Activated CD4-positive, alpha-beta T cell treated with anti-CD3 and anti-CD28 coated beads for 4 hours (primary cell): ENCODE measurements around the gene CIB4.

ENCODE experiments used
- DNase-seq, 2 donors: peaks; one replicate each; pipeline ENCODE4 v3.0.0-alpha.2; 2020

The CIB4 gene

DNA sequence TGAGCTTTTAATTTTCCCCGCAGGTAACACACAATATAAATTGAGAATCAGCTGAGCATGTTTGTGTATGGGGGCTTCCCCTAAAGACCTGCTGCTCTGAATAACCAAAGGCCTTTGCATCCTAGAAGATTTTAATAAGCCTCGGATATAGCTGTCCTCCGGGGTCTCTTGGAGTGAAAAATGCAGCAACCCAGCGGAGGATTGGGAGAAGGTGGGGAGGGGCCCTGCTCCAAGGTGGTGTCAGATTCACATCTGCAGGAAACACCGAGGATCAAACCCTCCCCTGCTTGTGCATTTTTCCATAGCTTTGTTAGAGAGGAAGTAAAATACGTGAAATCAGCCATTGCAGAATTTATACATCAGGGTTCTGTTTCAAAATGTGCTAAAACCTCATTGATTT is 100.2 kb downstream of the CIB4 start:
- no peak for DNase-seq

- no peak for DNase-seq
These were observed 100.9 kb downstream of the CIB4 start for GRCh38 chr2:26540306-26540705.

DNA sequence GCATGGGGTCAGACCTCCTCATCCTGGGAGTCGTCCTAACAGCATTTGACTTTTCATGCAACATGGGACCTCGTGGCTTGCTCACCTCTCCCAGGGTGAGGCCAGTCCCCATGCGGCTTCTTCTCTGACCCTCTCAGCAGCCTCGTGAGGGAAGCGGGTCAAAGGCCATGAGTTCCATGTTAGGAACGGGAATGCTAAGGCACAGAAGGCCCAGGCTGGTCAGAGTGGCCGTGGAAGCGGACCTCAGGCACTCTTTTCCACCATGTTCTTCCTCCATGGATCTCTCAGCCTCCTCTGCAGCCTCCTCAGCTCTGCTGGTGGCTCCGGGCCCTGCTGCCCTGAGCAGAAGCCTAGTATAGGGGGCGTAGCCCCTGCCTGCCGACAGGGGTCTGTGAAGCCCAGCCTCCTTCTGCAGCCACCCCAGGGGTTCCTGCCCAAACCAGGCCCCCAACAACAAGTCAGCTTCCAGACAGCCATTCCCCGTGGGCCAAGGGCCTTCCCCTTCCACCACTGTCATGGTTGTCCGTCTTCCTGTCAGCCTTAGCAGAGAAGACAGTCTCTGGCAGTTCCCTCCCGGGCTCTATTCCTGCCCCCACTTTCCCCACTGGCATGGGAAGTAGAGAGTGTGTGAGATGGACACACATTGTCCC is 103.2 kb downstream of the CIB4 start:
- DNase-seq = no peak

GRCh38 chr2:26537069-26537825 is 103.9 kb downstream of the CIB4 start:
- no peak for DNase-seq

- DNase-seq = no peak
These were observed 104.6 kb downstream of the CIB4 start for GRCh38 chr2:26536371-26537068.

DNA sequence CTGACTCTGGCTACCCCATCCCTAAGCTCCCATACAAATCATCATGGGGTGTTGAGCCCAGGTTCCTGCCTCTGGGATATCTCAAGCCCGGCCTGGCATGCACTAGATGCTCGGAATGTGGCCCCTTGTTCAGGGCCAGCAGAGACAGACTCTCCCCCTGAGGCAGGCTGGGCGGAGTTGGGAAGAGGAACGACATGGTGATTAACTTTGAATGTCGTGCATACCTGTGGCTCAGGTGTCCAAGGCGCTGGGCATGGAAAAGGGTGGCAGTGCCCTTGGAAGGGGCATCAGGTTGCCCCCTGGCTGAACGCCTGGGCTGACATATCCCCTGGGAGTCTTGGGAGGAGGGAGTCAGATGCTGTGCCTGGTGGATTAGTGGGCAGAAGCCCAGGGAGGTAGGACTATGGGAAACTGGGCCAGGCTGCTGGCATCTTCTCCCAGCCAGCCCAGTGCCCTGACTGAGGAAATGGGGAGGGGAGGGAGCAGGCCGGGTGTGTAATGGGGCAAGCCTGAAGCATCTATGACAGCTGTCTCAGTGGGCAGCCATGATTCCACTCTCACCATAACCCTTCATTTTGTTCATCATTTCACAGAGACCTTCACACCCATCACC is 105.4 kb downstream of the CIB4 start:
- no peak for DNase-seq

- DNase-seq = no peak
These were observed 106.1 kb downstream of the CIB4 start for GRCh38 chr2:26534865-26535662.

- DNase-seq = no peak
These were observed 106.9 kb downstream of the CIB4 start for GRCh38 chr2:26534098-26534864.

- no peak for DNase-seq
These were observed 107.5 kb downstream of the CIB4 start for GRCh38 chr2:26533661-26534060.

- DNase-seq = no peak
These were observed 108.6 kb downstream of the CIB4 start for GRCh38 chr2:26532301-26533250.
